Endodermal cell (in vitro differentiated cells): ENCODE data around the gene LMOD3. TPM values are rescaled to one million over a fixed set of nuclear protein-coding genes. Genes with fewer than 3 reads are reported as not detected.
A peak's percentile ranks its signal among the peaks of the same experiment; 100 is the strongest.

Experiments used
- DNase-seq: peaks from one replicate; pipeline ENCODE4 v3.0.0-alpha.2; 2017
- H3K27ac ChIP-seq: 2 replicates; pipeline ENCODE4 v1.5.1; 2013; ENCODE audit warnings: mild to moderate bottlenecking, low read depth, low read length, moderate library complexity
- H3K27me3 ChIP-seq: 2 replicates; pipeline ENCODE4 v1.6.1; 2013; ENCODE audit warnings: mild to moderate bottlenecking, low read length, moderate library complexity; ENCODE audit not compliant: insufficient read depth, control insufficient read depth, poor library complexity, severe bottlenecking
- H3K36me3 ChIP-seq: 2 replicates; pipeline ENCODE4 v1.7.0; 2013; ENCODE audit warnings: mild to moderate bottlenecking, low read length, moderate library complexity; ENCODE audit not compliant: control insufficient read depth, insufficient read depth
- H3K4me1 ChIP-seq: one replicate; pipeline ENCODE4 v1.7.0; 2013; ENCODE audit warnings: low read length; ENCODE audit not compliant: control insufficient read depth, insufficient read depth
- H3K4me3 ChIP-seq: 2 replicates; pipeline ENCODE4 v1.5.1; 2013; ENCODE audit warnings: mild to moderate bottlenecking, low read length, moderate library complexity
- H3K9ac ChIP-seq: 2 replicates; pipeline ENCODE4 v1.6.1; 2013; ENCODE audit warnings: mild to moderate bottlenecking, low read length, moderate library complexity; ENCODE audit not compliant: poor library complexity, severe bottlenecking; ENCODE audit errors: extremely low read depth
- H3K9me3 ChIP-seq: 2 replicates; pipeline ENCODE4 v1.6.1; 2013; ENCODE audit warnings: mild to moderate bottlenecking, low read length, moderate library complexity; ENCODE audit not compliant: control insufficient read depth
- H3K27ac Mint-ChIP-seq: 2 replicates; pipeline ENCODE4 v1.8.0; 2020; ENCODE audit warnings: mixed read lengths
- H3K27me3 Mint-ChIP-seq: 2 replicates; pipeline ENCODE4 v1.8.0; 2021; ENCODE audit warnings: mild to moderate bottlenecking, mixed read lengths; ENCODE audit not compliant: insufficient read depth
- H3K36me3 Mint-ChIP-seq: 2 replicates; pipeline ENCODE4 v1.8.0; 2020; ENCODE audit warnings: low read depth, mixed read lengths
- H3K4me1 Mint-ChIP-seq: 2 replicates; pipeline ENCODE4 v1.8.0; 2020; ENCODE audit warnings: mixed read lengths
- H3K4me3 Mint-ChIP-seq: 2 replicates; pipeline ENCODE4 v1.8.0; 2020; ENCODE audit warnings: mild to moderate bottlenecking, moderate library complexity, mixed read lengths
- H3K9me3 Mint-ChIP-seq: 2 replicates; pipeline ENCODE4 v1.8.0; 2020; ENCODE audit warnings: mild to moderate bottlenecking, mixed read lengths
- CTCF ChIP-seq: fragments of 200-600 bp; sonication (generic); conservative IDR thresholded peaks from 2 replicates; pipeline ENCODE4 v1.5.0; 2021; ENCODE audit warnings: antibody characterized with exemption, mild to moderate bottlenecking
- WGBS, 2 experiments: methylation state at CpG; one replicate each; pipeline versions ENCODE4 v1.1.5 to v1.1.7; 2013; ENCODE audit warnings: missing lambda C conversion rate in 2 of 2, mixed read lengths in 1 of 2; ENCODE audit not compliant: insufficient coverage in 1 of 2, insufficient read length in 1 of 2; 5-methylcytosine and 5-hydroxymethylcytosine counted together
- total RNA-seq, 2 donors: library from RNA; stranded (reverse); fragmentation: NEBNext Ultra II Directional in 1 of 2; extraction: Animal tissue kit (Norgen Biotek cat#: 25700) in 1 of 2; gene quantifications; 2 replicates in 1 of 2; 3 replicates in 1 of 2; pipeline ENCODE4 v1.2.1, GENCODE V29; 2021

Gene LMOD3
- total RNA-seq, 2 donors from 2014 or later, result not detected

GRCh38 chr3:69088063-69088462, 34.3 kb downstream of the LMOD3 start:
- Mint-ChIP-seq H3K36me3 (no peaks in the 10 kb centered on the region), H3K27ac (no peak overlapping the region), H3K27me3 (no peaks in the 10 kb centered on the region), H3K9me3 (no peaks in the 10 kb centered on the region), H3K4me1 (peaks cover 28% of the 10 kb centered on the region), H3K4me3 (no peak overlapping the region)
- no peak for DNase-seq
- WGBS, 2 experiments, result 79% methylated on average over 2 of the region's 2 CpGs; no CpG with 5 or more reads in 1 of the 2 experiments
- Histone ChIP-seq H3K9me3 (no peaks in the 10 kb centered on the region), H3K4me1 (peaks cover 4% of the 10 kb centered on the region), H3K36me3 (no peaks in the 10 kb centered on the region), H3K27ac (no peak overlapping the region), H3K27me3 (no peaks in the 10 kb centered on the region), H3K4me3 (peak overlapping the region; percentile 20), H3K9ac (no peak overlapping the region)
- peak; percentile 15 for TF ChIP-seq CTCF

GRCh38 chr3:69087030-69087791, 35.2 kb downstream of the LMOD3 start:
- H3K4me1 Mint-ChIP-seq, result peaks cover 31% of the 10 kb centered on the region
- no peak overlapping the region for H3K27ac Mint-ChIP-seq
- no peak for DNase-seq
- H3K9me3 ChIP-seq, result no peaks in the 10 kb centered on the region
- H3K27me3 Mint-ChIP-seq, result no peaks in the 10 kb centered on the region
- no peak overlapping the region for H3K27ac ChIP-seq
- no peak overlapping the region for H3K9ac ChIP-seq
- peaks cover 4% of the 10 kb centered on the region for H3K4me1 ChIP-seq
- no peaks in the 10 kb centered on the region for H3K9me3 Mint-ChIP-seq
- TF ChIP-seq CTCF, result no peak
- no peaks in the 10 kb centered on the region for H3K27me3 ChIP-seq
- H3K4me3 Mint-ChIP-seq, result no peak overlapping the region
- WGBS, 2 experiments, result 98 to 100% methylated on average over 1 to 3 of the region's 3 CpGs
- no peak overlapping the region for H3K4me3 ChIP-seq
- H3K36me3 Mint-ChIP-seq, result no peaks in the 10 kb centered on the region
- H3K36me3 ChIP-seq, result no peaks in the 10 kb centered on the region

- no peaks in the 10 kb centered on the region for H3K9me3 ChIP-seq
- Mint-ChIP-seq H3K9me3 (no peaks in the 10 kb centered on the region), H3K4me3 (peak overlapping the region; percentile 89), H3K27me3 (no peaks in the 10 kb centered on the region), H3K4me1 (peaks cover 29% of the 10 kb centered on the region), H3K36me3 (no peaks in the 10 kb centered on the region), H3K27ac (no peak overlapping the region)
- peak overlapping the region; percentile 67 for H3K9ac ChIP-seq
- H3K27ac ChIP-seq, result no peak overlapping the region
- WGBS, 2 experiments, result 65 to 70% methylated on average over 5 to 8 of the region's 8 CpGs
- no peaks in the 10 kb centered on the region for H3K36me3 ChIP-seq
- H3K4me3 ChIP-seq, result peak overlapping the region; percentile 93
- no peaks in the 10 kb centered on the region for H3K27me3 ChIP-seq
- no peak for TF ChIP-seq CTCF
- peaks cover 4% of the 10 kb centered on the region for H3K4me1 ChIP-seq
- peak; percentile 58 for DNase-seq
Observed at GRCh38 chr3:69085833-69086722, 36.3 kb downstream of the LMOD3 start.
